ENCODE measurements around the gene P4HB.

The P4HB gene

DNA sequence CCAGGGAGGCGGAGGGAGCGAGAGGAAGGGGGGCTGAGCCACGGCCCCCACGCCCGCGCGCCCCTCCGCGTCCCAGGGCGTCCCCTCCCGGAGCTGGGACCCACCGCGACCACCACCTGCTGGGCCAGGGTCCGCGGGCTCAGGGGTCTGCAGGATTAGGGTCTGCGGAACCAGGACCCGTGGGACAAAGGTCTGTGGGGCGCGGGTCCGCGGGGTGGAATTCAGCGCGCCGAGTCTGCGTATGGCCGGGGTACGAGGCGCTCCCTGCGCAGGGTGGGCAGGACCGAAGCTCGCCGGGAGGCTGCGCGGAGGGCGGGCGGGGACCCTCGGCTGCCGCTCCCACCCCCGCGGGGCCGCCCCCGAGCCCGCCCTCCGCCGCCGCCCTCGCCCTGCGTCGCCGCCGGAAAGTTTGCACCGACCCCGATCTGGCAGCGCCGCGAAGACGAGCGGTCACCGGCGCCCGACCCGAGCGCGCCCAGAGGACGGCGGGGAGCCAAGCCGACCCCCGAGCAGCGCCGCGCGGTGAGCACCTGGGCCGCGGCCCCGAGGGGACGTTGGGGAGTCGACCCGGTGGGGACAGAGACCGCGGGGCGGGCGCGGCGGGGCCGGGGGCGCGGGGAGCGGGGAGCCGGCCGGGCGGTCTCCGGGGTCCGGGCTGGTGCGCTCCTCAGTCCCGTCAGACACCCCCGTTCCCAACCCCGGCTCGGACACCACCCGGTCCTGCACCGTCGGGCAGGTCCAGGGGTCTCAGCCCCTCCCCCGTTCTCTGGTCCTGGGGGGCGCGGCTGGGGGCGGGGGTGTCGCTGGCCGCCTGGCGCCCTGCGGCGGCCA is 56.4 kb downstream of the P4HB start, which contains the start of gene GCGR:
TSS of gene GCGR (plus strand) at position 423 of the 831 bp plus-strand sequence. CDS start 4,869 bp downstream, outside the sequence.
- H3K9ac ChIP-seq (ENCODE audit: low read depth in 1 of 2, low read length in 2 of 2), result no peak within 1 kb of the TSS
- H3K9me3 ChIP-seq (ENCODE audit: control insufficient read depth in 2 of 2, low read length in 2 of 2), result no peaks in the 10 kb centered on the region
- no peak within 1 kb of the TSS for H3K27ac ChIP-seq (ENCODE audit: low read depth in 2 of 2, low read length in 2 of 2)
- H3K27me3 ChIP-seq (ENCODE audit: control insufficient read depth in 2 of 2, insufficient read depth in 2 of 2, low read length in 2 of 2), result peaks cover 35 to 61% of the 10 kb centered on the region in 2 donors
- no peaks in the 10 kb centered on the region for H3K4me1 ChIP-seq (ENCODE audit: control insufficient read depth in 2 of 2, insufficient read depth in 2 of 2, low read length in 2 of 2)
- no peak within 1 kb of the TSS for H3K4me3 ChIP-seq (ENCODE audit: low read length in 2 of 2)
- H3K36me3 ChIP-seq (ENCODE audit: control insufficient read depth in 2 of 2, insufficient read depth in 2 of 2, low read length in 2 of 2), result no peaks in the 10 kb centered on the region

DNA sequence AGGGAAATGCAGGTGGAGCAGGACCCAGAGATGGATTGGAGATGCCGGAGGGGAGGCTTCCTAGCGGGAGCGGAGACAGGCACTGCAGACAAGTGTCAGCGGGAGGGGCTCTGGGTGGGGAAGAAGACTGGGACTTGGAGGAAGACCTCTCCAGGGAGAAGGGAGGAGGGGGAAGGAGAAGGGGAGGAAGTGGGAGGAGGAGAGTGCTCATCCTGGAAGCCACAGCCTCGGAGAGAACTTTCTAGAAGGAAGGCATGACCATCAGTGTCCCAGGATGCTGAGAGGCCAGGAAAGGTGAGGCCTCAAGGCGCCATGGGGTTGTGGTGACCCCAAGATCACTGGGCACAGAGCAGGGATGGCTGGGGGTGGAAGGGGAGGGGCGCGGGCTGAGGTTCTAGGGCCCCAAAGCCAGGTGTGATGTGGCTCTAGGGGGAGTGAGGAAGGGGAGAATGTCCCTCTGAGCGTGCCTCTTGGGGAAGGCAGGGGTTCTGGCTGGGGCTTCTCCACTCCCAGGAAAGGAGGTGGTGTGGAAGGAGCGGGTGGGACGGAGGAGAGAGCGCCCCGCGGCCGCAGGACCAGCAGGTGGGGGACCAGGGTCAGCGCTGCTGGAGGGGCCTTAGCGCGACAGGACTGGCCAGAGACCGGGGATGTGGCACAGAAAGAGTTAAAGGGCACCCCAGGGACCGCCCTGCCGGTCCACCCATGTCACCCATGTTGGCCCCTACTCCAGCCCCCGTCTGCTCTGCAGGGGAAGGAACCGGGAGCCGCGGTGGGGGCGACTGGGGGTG is 57.3 kb downstream of the P4HB start:
- Histone ChIP-seq H3K9ac (ENCODE audit: low read depth in 1 of 2, low read length in 2 of 2) (no peak overlapping the region), H3K4me1 (ENCODE audit: control insufficient read depth in 2 of 2, insufficient read depth in 2 of 2, low read length in 2 of 2) (no peaks in the 10 kb centered on the region), H3K36me3 (ENCODE audit: control insufficient read depth in 2 of 2, insufficient read depth in 2 of 2, low read length in 2 of 2) (no peaks in the 10 kb centered on the region), H3K27ac (ENCODE audit: low read depth in 2 of 2, low read length in 2 of 2) (no peak overlapping the region), H3K4me3 (ENCODE audit: low read length in 2 of 2) (no peak overlapping the region), H3K9me3 (ENCODE audit: control insufficient read depth in 2 of 2, low read length in 2 of 2) (no peaks in the 10 kb centered on the region), H3K27me3 (ENCODE audit: control insufficient read depth in 2 of 2, insufficient read depth in 2 of 2, low read length in 2 of 2) (peaks cover 32 to 56% of the 10 kb centered on the region in 2 donors)

- H3K27ac ChIP-seq (ENCODE audit: low read depth in 2 of 2, low read length in 2 of 2), result no peak overlapping the region
- H3K4me1 ChIP-seq (ENCODE audit: control insufficient read depth in 2 of 2, insufficient read depth in 2 of 2, low read length in 2 of 2), result no peaks in the 10 kb centered on the region
- H3K36me3 ChIP-seq (ENCODE audit: control insufficient read depth in 2 of 2, insufficient read depth in 2 of 2, low read length in 2 of 2), result no peaks in the 10 kb centered on the region
- no peak overlapping the region for H3K9ac ChIP-seq (ENCODE audit: low read depth in 1 of 2, low read length in 2 of 2)
- H3K27me3 ChIP-seq (ENCODE audit: control insufficient read depth in 2 of 2, insufficient read depth in 2 of 2, low read length in 2 of 2), result peaks cover 30 to 47% of the 10 kb centered on the region in 2 donors
- no peaks in the 10 kb centered on the region for H3K9me3 ChIP-seq (ENCODE audit: control insufficient read depth in 2 of 2, low read length in 2 of 2)
- H3K4me3 ChIP-seq (ENCODE audit: low read length in 2 of 2), result no peak overlapping the region
Observed at GRCh38 chr17:81802048-81802758, 58.1 kb downstream of the P4HB start.

DNA sequence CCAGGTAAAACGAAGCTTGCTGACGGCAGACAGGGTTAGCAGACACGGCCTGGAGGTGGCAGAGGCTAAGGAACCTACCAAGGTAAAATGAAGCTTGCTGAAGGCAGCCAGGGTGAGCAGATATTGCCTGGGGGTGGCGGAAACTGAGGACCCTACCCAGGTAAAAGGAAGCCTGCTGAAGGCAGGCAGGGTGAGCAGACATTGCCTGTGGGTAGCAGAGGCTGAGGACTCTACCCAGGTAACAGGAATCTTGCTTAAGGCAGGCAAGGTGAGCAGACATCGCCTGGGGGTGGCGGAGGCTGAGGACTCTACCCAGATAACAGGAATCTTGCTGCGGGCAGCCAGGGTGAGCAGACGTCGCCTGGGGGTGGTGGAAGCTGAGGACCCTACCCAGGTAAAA is 59.0 kb downstream of the P4HB start:
- no peaks in the 10 kb centered on the region for H3K36me3 ChIP-seq (ENCODE audit: control insufficient read depth in 2 of 2, insufficient read depth in 2 of 2, low read length in 2 of 2)
- no peaks in the 10 kb centered on the region for H3K9me3 ChIP-seq (ENCODE audit: control insufficient read depth in 2 of 2, low read length in 2 of 2)
- H3K9ac ChIP-seq (ENCODE audit: low read depth in 1 of 2, low read length in 2 of 2), result no peak overlapping the region
- H3K4me3 ChIP-seq (ENCODE audit: low read length in 2 of 2), result no peak overlapping the region
- H3K4me1 ChIP-seq (ENCODE audit: control insufficient read depth in 2 of 2, insufficient read depth in 2 of 2, low read length in 2 of 2), result no peaks in the 10 kb centered on the region
- no peak overlapping the region for H3K27ac ChIP-seq (ENCODE audit: low read depth in 2 of 2, low read length in 2 of 2)
- peaks cover 26 to 39% of the 10 kb centered on the region in 2 donors for H3K27me3 ChIP-seq (ENCODE audit: control insufficient read depth in 2 of 2, insufficient read depth in 2 of 2, low read length in 2 of 2)

DNA sequence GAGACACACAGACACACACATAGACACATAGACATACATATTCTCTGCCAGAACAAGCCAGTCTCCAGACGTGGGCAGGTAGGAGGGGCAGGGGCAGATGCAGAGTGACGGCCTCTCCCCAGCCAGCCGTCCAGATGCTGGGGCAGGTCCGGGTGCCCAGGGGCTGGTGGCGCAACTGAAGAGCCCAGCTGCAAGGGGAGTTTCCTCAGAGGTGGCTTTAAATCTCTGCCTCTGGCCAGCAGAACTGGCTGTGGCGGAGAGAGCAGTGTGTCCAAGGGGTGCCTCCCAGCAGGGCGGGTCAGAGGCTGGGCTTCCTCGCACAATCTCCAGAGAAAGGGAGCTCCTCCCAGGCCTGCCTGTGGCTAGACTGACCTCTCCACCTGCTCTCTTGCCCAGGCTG is 65.8 kb downstream of the P4HB start:
- H3K4me3 ChIP-seq (ENCODE audit: low read length in 2 of 2), result no peak overlapping the region
- H3K9ac ChIP-seq (ENCODE audit: low read depth in 1 of 2, low read length in 2 of 2), result no peak overlapping the region
- no peaks in the 10 kb centered on the region for H3K9me3 ChIP-seq (ENCODE audit: control insufficient read depth in 2 of 2, low read length in 2 of 2)
- H3K27ac ChIP-seq (ENCODE audit: low read depth in 2 of 2, low read length in 2 of 2), result no peak overlapping the region
- peaks cover 0 to 7% of the 10 kb centered on the region in 2 donors for H3K4me1 ChIP-seq (ENCODE audit: control insufficient read depth in 2 of 2, insufficient read depth in 2 of 2, low read length in 2 of 2)
- peaks cover 6 to 11% of the 10 kb centered on the region in 2 donors for H3K27me3 ChIP-seq (ENCODE audit: control insufficient read depth in 2 of 2, insufficient read depth in 2 of 2, low read length in 2 of 2)
- H3K36me3 ChIP-seq (ENCODE audit: control insufficient read depth in 2 of 2, insufficient read depth in 2 of 2, low read length in 2 of 2), result no peaks in the 10 kb centered on the region

DNA sequence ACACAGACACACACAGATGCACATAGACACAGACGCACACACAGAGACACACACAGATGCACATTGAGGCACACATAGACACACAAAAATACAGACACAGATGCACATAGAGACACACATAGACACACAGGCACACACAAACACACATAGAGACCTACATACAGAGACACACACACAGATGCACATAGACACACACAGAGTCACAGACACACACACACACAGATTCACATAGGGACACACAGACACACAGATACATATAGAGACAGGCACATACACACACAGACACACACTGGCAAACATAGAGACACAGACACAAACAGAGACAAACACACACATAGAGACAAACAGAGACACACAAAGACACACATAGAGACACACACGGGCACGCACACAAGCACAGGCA is 66.3 kb downstream of the P4HB start:
- Histone ChIP-seq H3K4me3 (ENCODE audit: low read length in 2 of 2) (no peak overlapping the region), H3K27me3 (ENCODE audit: control insufficient read depth in 2 of 2, insufficient read depth in 2 of 2, low read length in 2 of 2) (peaks cover 6 to 11% of the 10 kb centered on the region in 2 donors), H3K4me1 (ENCODE audit: control insufficient read depth in 2 of 2, insufficient read depth in 2 of 2, low read length in 2 of 2) (peaks cover 0 to 7% of the 10 kb centered on the region in 2 donors), H3K9me3 (ENCODE audit: control insufficient read depth in 2 of 2, low read length in 2 of 2) (no peaks in the 10 kb centered on the region), H3K27ac (ENCODE audit: low read depth in 2 of 2, low read length in 2 of 2) (no peak overlapping the region), H3K9ac (ENCODE audit: low read depth in 1 of 2, low read length in 2 of 2) (no peak overlapping the region), H3K36me3 (ENCODE audit: control insufficient read depth in 2 of 2, insufficient read depth in 2 of 2, low read length in 2 of 2) (no peaks in the 10 kb centered on the region)
